Dedifferentiated amniotic fluid mesenchymal stem cell (primary cell): Measurements from ENCODE around the gene UNC45A.

Source experiments
- DNase-seq: peaks from one replicate; pipeline ENCODE4 v3.0.0-alpha.2; 2016; ENCODE audit errors: extremely low spot score

The UNC45A gene

DNA sequence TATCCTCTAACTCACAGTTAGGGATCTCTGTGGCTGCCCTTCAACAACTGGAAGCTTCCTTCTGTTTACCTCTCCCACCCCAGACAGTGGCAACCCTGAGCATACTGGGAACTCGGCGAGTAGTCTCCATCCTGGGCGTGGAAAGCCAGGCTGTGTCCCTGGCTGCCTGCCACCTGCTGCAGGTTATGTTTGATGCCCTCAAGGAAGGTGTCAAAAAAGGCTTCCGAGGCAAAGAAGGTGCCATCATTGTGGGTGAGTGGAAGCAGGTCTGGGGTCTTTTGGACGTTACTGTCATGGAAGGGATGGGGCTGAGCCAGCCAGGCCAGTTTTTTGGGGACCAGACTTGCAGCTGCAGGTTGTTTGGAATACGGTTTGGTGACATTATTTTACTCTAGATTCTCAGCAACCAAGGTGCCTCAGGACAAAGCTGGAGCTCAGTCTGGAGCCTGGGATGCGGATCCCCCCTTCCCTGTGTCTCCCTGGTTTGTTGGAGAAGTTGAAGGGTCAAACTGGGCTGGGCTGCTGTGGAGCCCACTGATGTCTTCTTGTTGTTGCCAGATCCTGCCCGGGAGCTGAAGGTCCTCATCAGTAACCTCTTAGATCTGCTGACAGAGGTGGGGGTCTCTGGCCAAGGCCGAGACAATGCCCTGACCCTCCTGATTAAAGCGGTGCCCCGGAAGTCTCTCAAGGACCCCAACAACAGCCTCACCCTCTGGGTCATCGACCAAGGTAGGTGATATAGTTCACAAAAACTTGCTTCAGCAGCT lies 7.5 kb downstream of the UNC45A start:
- no peak for DNase-seq

DNA sequence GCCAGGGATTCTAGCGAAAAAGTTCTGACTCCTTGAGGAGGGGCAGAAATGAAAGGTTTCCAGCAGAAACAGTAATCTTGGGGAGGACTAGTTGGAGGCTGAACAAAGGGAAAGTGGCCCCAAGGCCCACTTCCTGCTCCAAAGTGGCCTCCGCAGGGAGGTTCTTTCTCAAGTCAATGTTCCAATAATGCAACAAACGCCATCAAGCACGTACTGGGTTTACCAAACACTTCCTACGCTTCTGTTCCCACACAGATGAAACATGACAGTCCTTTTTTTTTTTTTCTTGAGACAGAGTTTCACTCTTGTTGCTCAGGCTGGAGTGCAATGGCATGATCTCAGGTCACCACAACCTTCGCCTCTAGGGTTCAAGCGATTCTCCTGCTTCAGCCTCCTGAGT lies 10.0 kb downstream of the UNC45A start:
- no peak for DNase-seq

DNA sequence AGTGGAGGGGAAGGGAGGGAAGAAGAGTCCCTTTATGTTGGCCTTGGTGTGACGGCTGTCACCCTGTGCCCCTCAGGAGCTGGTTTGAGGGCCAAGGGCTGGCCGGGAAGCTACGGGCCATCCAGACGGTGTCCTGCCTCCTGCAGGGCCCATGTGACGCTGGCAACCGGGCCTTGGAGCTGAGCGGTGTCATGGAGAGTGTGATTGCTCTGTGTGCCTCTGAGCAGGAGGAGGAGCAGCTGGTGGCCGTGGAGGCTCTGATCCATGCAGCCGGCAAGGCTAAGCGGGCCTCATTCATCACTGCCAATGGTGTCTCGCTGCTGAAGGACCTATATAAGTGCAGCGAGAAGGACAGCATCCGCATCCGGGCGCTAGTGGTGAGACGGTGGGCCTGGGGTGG lies 11.5 kb downstream of the UNC45A start:
- DNase-seq: no peak

DNA sequence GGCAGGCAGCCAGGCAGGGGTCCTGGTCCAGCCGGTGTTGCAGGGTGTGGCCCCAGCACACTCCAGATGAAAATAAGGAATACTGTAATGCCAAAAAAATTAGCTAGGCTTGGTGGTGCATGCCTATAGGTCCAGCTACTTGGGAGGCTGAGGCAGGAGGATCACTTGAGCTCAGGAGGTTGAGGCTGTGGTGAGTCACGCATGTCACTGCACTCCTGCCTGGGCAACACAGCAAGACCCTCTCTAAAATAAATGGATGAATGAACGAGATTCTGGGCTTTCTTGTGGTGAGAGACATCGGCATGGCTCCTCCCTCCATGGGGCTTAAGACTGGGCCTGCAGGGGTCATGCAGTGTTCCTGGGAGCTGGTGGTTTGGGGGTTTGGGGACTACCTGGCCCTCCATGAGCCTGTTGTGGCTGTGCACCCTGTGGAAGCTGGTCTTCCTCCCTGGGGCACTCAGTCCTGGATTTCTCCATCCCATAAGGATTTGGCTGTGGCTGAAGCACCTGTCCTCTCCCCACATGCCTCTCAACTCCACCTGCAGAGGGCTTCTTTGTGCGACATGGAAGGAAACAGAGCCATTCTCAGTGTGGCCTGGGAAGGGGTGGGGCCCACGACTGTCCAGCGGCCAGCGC lies 12.0 kb downstream of the UNC45A start:
- DNase-seq: no peak

DNA sequence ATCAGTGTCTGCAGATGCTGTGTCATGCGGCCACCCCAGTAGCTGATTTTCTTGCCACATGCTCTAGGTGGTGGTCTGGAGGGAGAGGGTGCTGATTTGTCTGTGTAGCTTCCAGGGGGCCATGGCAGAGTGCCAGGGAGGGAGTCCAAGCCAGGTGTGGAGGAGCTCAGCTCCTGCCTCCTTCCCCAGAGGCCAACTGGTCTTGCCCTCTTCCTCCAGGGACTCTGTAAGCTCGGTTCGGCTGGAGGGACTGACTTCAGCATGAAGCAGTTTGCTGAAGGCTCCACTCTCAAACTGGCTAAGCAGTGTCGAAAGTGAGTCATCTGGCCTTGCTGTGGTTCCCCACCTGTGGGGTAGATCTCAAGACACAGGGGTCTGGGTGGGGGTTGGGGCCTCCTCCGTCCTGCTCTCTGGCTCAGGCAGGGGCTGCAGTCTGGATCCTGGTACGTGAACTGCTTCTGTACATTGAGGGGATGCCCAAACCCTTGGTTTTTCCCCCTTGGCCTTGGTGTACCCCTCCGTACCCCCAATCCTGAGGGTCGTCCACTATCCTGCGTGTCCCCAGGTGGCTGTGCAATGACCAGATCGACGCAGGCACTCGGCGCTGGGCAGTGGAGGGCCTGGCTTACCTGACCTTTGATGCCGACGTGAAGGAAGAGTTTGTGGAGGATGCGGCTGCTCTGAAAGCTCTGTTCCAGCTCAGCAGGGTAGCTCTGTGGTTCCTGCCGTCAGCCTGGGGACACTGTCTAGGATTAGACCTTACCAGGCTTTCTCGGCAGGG lies 12.7 kb downstream of the UNC45A start:
- DNase-seq: no peak

DNA sequence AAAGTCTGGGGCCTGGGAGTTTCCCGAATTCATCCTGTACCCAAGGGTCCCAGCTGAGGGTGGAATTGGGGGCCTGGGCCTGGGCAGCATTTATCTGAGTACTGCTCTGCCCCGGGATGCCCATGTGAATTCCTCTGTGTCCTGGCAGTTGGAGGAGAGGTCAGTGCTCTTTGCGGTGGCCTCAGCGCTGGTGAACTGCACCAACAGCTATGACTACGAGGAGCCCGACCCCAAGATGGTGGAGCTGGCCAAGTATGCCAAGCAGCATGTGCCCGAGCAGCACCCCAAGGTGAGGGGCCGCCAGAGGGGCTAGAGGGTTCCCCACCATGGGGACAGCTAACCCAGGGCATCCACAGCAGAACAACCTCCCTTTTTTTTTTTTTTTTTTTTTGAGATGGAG lies 13.4 kb downstream of the UNC45A start:
- DNase-seq: no peak

DNA sequence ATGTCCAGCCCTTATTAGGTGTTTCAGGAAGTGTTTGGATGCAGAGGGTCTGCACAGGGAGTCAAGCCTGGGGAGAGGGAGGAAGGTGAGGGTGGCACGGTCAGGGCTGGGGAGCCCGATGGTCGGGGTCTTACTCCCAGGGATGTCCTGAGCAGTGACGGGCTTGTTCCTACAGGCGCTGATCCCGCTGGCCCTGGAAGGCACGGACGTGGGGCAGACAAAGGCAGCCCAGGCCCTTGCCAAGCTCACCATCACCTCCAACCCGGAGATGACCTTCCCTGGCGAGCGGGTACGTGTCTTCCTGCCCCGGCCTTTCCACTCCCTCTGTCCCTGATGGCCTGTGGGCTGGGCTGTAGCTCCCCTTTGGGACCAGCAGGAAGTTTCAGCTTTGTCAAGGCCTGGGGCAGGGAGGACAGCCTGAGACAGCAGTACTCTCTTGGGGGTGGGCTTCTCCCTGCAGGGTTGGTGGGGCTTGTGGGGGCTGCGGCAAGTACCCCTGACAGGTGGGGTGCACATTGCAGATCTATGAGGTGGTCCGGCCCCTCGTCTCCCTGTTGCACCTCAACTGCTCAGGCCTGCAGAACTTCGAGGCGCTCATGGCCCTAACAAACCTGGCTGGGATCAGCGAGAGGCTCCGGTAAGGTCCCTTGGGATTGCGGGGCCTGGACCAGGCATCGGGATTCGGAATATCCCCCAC lies 15.0 kb downstream of the UNC45A start:
- DNase-seq: no peak

DNA sequence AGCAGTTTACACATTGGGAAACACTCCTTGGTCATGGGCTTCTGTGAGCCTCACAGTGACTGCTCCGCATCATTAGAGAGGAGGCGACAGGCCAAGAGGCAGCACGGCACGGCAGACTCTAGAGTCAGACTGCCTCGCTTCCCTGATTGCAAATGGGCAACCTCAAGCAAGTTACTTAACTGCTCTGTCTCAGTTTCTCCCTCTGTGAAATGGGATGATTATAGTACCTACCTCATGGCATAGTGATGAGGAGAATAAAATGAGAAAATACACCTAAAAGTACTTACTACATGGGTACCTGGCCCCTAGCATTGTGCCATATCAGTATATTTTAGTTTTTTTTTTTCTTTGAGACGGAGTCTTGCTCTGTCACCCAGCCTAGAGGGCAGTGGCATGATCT lies 15.6 kb downstream of the UNC45A start:
- DNase-seq: no peak

DNA sequence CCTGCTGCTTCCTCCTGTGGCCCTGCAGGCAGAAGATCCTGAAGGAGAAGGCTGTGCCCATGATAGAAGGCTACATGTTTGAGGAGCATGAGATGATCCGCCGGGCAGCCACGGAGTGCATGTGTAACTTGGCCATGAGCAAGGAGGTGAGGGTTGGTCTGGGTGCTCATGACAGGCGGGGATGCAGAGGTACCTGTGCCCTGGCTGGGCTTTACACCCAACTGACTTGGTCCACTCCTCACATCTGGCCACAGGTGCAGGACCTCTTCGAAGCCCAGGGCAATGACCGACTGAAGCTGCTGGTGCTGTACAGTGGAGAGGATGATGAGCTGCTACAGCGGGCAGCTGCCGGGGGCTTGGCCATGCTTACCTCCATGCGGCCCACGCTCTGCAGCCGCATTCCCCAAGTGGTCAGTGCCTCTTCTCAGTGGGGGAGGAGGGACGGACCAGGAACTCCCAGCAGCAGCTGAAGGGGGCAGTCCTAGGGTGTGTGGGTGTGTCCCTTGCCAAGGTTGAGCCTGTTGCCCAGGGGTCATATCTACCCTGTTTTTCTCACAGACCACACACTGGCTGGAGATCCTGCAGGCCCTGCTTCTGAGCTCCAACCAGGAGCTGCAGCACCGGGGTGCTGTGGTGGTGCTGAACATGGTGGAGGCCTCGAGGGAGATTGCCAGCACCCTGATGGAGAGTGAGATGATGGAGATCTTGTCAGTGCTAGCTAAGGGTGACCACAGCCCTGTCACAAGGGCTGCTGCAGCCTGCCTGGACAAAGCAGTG lies 18.0 kb downstream of the UNC45A start:
- no peak for DNase-seq

DNA sequence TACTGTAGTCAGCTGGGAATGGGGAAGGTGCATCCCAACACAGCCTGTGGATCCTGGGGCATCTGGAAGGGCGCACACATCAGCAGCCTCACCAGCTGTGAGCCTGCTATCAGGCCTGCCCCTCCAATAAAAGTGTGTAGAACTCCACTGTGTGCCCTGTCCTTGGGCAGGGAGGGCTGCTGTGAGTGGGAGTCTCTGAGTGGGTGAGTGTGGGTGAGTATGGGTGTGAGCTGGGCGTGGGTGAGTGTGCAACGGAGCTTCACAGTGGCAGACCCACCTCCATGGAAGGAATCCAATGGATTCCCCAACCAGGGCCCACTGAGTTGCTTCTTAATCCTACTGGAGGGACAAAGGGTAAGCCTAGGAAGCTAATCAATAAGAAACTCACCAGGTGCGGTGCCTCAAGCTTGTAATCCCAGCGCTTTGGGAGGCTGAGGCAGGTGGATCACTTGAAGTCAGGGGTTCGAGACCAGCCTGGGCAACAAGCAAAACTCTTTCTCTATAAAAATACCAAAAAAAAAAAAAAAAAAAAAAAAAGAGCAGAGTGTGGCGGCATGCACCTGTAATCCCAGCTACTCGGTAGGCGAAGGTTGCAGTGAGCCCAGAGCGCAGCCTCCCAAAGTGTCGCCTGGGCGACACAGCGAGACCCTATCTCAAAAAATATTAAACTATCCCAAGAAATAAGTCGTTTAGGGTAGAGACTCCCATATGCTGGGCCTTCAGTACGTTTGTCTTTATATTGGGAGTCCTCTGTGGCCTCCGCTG lies 19.0 kb downstream of the UNC45A start:
- DNase-seq: no peak

DNA sequence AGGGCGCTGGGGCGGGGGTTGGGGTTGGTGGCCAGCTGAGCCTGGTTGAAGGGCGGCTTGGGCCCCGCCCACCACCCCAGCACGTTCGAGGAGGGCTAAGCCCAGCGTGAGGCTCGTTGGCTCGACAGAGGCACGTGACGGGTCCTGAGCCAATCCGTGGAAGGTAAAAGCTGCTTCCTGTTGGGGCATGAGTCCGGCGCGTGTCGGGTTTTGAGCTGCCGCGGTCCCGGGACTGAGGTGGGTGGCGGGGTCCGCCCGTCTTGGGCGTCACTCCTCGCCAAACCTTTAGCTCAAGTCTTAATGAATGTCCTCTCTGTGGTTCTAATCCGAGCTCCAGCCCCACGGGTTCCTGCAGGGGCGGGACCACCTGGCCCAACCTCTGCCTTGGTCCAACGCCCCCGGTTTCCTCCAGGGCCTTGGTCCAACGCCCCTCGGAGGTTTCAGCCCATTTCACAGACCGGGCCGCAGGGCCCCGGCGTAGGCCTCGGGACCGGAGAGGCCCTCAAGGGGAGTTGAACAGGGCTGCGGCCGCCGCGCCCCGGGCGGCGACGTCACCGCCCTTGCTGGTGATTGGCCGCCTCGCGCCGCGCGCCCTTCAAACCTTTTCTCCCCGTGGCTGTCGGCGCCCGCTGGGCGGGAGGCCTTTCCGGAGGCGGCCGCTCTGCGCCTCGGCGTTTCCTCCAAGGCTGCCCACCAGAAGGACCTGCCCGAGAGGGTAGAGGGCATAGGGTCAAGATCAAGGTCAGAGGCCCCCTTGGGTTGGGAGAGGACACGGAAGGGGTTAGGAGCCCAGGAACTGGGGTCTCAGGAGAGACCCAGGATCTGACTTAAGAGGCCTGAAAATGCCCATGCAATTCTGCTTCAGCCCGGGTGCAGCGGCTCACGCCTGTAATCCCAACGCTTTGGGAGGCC lies 19.9 kb downstream of the UNC45A start, which contains the start of gene RCCD1:
Gene RCCD1, plus strand, starts transcription at position 173 of the 912 bp plus-strand sequence. CDS start 1,851 bp downstream, outside the sequence.
- DNase-seq: peak; percentile 93

DNA sequence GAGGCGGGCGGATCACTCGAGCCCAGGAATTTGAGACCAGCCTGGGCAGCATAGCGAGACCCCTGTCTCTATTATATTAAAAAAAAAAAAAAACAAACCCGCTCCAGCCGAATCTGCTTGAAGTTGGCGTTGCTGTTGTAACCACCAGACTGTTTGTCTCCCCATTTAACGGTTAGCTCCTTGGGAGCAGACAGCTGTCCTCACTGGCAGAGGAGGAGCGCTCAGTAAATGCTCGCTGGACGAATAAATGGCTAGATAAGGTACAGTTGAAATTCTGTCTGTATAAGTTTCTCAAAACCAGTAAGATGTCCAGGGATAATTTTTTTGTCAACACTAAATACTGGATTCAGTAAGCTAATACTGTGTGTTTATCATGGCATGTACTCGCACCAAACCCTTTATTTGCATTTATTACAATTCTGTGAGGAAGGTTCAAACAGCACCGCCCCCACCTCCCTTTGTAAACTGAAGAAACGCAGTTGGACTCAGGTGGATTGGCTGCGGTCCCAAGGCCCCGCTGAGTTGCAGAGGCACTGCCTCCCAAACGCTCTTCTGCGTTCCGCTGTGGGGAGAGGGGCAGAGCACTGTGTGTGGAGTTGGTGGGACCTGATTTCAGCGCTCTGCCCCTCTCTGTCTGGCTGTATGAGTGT lies 20.7 kb downstream of the UNC45A start:
- no peak for DNase-seq

DNA sequence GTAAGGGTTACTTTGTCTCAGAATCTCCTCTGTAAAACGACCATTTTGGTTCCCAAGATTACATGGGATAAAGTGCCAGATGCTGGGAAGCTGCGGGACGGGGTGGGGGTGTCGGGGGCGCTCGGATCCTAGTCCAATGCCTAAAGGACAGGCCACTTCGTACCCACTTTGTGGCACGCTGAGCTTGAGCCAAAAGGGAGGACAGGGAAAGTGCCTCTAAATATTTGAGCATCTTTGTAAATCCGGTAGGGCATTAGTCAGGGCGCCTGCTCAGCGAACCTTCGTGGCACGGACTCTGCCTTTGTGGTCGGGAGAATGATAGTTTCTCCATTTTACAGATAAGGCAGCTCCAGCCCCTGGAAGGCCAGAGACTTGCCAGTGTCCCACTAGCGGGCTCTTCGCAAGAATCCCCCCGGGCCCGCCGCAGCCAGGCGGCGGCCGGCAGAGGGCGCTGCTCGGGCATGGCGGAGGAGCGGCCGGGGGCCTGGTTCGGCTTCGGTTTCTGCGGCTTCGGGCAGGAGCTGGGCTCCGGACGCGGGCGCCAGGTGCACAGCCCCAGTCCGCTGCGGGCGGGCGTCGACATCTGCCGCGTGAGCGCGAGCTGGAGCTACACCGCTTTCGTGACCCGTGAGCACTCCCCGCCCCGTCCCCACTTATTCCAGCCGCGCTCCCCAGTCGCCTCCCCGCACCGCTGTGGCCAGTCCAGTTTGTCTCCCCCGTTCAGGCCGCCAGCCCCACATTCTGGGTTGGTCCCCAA lies 21.4 kb downstream of the UNC45A start:
- peak; percentile 39 for DNase-seq

DNA sequence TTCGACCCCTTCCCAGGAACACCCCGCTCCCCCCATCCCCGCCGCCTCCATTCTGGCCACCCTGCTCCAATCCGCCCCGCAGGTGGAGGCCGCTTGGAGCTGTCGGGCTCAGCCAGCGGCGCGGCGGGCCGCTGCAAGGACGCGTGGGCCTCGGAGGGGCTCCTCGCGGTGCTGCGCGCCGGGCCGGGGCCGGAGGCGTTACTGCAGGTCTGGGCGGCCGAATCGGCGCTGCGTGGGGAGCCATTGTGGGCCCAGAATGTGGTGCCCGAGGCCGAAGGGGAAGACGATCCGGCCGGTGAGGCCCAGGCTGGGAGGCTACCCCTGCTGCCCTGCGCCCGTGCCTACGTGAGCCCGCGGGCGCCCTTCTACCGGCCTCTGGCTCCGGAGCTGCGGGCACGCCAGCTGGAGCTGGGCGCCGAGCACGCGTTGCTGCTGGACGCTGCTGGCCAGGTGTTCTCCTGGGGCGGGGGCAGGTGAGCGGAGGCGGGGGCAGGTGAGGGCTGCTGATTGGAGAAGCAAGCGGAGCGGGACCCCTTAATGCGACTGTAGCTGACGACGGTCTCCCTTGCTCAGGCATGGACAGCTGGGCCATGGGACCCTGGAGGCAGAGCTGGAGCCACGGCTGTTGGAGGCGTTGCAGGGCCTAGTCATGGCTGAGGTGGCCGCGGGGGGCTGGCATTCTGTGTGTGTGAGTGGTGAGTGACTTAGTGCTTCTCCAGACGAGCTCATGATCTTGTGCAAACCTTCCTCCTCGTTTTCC lies 22.1 kb downstream of the UNC45A start:
- DNase-seq: no peak

DNA sequence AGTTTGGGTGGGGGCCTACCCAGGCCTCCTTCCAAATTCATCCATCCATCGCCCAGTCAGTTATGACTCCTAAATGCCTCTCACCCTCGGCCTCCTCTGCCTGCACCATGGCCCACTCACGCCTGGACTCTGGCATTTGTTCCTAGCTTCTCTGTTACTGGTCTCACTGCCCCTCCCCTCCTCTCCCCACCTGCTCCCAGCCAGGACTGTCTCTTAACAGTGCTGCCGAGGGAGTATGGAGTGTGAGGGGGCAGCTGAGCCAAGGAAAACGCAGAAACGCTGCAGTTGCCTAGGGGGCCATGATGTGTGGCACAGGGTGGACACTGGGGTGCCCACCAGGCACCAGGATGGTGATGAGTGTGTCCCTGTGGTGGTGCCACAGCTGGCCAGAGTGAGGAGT lies 22.7 kb downstream of the UNC45A start:
- no peak for DNase-seq

DNA sequence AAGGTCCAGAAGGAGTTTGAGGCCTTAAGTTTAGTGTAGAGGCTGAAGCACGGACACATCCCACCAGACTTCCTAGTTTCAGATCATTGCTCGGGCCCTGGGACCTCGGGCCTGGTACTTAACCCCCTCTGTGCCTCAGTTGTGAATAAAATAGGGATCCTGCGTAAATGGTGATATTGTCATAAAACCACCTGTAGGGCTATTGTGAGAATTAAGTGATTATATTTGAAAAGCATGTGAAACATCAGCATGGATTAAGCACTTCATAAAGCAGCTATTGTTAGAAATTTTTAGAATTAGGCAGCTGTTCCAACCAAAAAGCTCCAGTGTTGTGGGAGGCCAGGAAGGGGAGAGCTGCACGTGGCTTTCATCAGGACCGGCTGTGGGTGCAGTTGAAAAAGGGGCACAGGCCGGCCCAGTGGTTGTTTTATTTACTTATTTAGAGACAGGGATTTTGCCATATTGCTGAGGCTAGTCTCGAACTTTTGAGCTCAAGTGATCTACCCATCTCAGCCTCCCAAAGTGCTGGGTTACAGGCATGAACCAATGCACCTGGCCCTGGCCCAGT lies 24.0 kb downstream of the UNC45A start:
- no peak for DNase-seq

DNA sequence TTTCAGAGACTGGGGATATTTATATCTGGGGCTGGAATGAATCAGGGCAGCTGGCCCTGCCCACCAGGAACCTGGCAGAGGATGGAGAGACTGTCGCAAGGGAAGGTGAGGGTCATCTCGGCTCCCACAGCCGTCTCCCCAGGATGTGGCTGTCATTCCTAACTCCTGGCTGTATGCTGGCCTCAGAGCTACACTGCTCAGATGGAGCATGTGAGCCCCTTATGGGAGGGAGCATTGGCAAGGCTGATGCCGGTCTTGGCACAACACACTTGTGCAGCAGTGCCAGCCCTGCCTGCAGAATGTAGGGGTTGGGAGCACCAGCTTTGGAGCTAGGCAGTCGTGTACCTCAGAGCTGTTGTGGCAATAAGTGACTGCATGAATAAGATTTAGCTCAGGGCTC lies 24.8 kb downstream of the UNC45A start:
- DNase-seq: no peak
